ENCODE results near the gene PARD6B. TPM values are rescaled to one million over a fixed set of nuclear protein-coding genes. Genes with fewer than 3 reads are reported as not detected.

PARD6B gene
- total RNA-seq, 1 donor from 2014 or later, result 2.2 TPM

- Mint-ChIP-seq H3K4me1 (ENCODE audit: low read depth) (peaks cover 12% of the 10 kb centered on the region), H3K27me3 (ENCODE audit: low read depth) (no peaks in the 10 kb centered on the region), H3K4me3 (ENCODE audit: unreplicated experiment) (no peak overlapping the region), H3K27ac (ENCODE audit: unreplicated experiment) (no peak overlapping the region), H3K9me3 (ENCODE audit: low read depth) (no peaks in the 10 kb centered on the region), H3K36me3 (ENCODE audit: low read depth) (no peaks in the 10 kb centered on the region)
- no peak for DNase-seq (ENCODE audit: low spot score)
- TF ChIP-seq CTCF (IDR thresholded peaks at IDR 0.05), result no peak
Measured at GRCh38 chr20:50728981-50729874, 2.2 kb upstream of the PARD6B start.

- peaks cover 12% of the 10 kb centered on the region for H3K4me1 Mint-ChIP-seq (ENCODE audit: low read depth)
- H3K36me3 Mint-ChIP-seq (ENCODE audit: low read depth), result no peaks in the 10 kb centered on the region
- no peak for TF ChIP-seq CTCF (IDR thresholded peaks at IDR 0.05)
- H3K27ac Mint-ChIP-seq (ENCODE audit: unreplicated experiment), result peak overlapping the region; percentile 79
- no peaks in the 10 kb centered on the region for H3K27me3 Mint-ChIP-seq (ENCODE audit: low read depth)
- H3K9me3 Mint-ChIP-seq (ENCODE audit: low read depth), result no peaks in the 10 kb centered on the region
- peak overlapping the region; percentile 79 for H3K4me3 Mint-ChIP-seq (ENCODE audit: unreplicated experiment)
- DNase-seq (ENCODE audit: low spot score), result no peak
Measured at GRCh38 chr20:50729901-50730764, 1.2 kb upstream of the PARD6B start.

GRCh38 chr20:50730765-50731054 lies 670 bp upstream of the PARD6B start:
- peak overlapping the region; percentile 79 for H3K27ac Mint-ChIP-seq (ENCODE audit: unreplicated experiment)
- peak overlapping the region; percentile 79 for H3K4me3 Mint-ChIP-seq (ENCODE audit: unreplicated experiment)
- H3K27me3 Mint-ChIP-seq (ENCODE audit: low read depth), result no peaks in the 10 kb centered on the region
- H3K4me1 Mint-ChIP-seq (ENCODE audit: low read depth), result peaks cover 12% of the 10 kb centered on the region
- no peak for DNase-seq (ENCODE audit: low spot score)
- H3K9me3 Mint-ChIP-seq (ENCODE audit: low read depth), result no peaks in the 10 kb centered on the region
- TF ChIP-seq CTCF (IDR thresholded peaks at IDR 0.05), result no peak
- no peaks in the 10 kb centered on the region for H3K36me3 Mint-ChIP-seq (ENCODE audit: low read depth)

GRCh38 chr20:50731930-50732690 lies 730 bp downstream of the PARD6B start:
- Mint-ChIP-seq H3K27ac (ENCODE audit: unreplicated experiment) (peak overlapping the region; percentile 49), H3K27me3 (ENCODE audit: low read depth) (no peaks in the 10 kb centered on the region), H3K36me3 (ENCODE audit: low read depth) (no peaks in the 10 kb centered on the region), H3K9me3 (ENCODE audit: low read depth) (no peaks in the 10 kb centered on the region), H3K4me1 (ENCODE audit: low read depth) (peaks cover 12% of the 10 kb centered on the region), H3K4me3 (ENCODE audit: unreplicated experiment) (peak overlapping the region; percentile 79)
- no peak for DNase-seq (ENCODE audit: low spot score)
- no peak for TF ChIP-seq CTCF (IDR thresholded peaks at IDR 0.05)

All from chondrocyte (in vitro differentiated cells).